HG02759 (cell line): Measurements from ENCODE around the gene NEU1.
"Not testable (repeated sequence)": the region's sequence is repeated elsewhere in the genome, so short reads cannot be mapped to it uniquely, and the experiment has no call there.

Experiments
- ATAC-seq: cut with Tn5 transposase; IDR thresholded peaks from one replicate; pipeline ENCODE4 v1.9.1; 2021; ENCODE audit warnings: mild to moderate bottlenecking, moderate library complexity; ENCODE audit not compliant: unreplicated experiment

NEU1 gene

GRCh38 chr6:31862344-31863235 is at the start of gene NEU1:
TSS of gene NEU1 (minus strand) at chr6:31862821. CDS start at chr6:31862776, 45 bp downstream.
- ATAC-seq = peak; percentile 94

DNA sequence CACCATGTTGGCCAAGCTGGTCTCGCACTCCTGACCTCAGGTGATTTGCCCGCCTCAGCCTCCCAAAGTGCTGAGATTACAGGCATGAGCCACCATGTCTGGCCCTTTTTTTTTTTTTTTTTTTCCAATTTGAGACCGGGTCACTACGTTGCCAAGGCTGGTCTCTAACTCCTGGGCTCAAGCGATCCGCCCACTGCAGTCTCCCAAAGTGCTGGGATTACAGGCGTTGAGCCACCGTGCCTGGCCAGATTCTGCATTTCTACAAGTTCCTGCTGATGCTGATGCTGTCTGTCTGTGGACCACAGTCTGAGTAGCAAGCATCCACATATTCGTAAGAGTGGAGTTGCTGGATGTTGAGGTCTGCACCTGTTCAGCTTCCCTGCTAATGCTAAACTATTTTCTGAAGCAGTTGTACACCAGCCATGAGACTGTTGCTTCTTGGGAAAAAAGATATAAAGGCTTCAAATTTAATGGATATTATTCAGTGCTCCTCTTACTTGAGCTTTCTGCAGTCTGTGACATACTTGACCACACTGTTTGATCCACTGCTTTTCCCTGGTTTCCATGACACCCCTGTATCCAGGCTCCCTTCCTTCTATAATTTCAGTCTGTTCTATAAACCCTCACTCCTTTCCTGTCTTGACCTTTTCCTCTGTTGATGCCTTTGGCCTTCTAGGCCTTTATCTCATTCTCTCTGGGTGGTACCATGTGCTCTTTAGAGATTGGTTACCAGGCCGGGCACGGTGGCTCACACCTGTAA is 49.4 kb upstream of the NEU1 start:
- no peak for ATAC-seq

DNA sequence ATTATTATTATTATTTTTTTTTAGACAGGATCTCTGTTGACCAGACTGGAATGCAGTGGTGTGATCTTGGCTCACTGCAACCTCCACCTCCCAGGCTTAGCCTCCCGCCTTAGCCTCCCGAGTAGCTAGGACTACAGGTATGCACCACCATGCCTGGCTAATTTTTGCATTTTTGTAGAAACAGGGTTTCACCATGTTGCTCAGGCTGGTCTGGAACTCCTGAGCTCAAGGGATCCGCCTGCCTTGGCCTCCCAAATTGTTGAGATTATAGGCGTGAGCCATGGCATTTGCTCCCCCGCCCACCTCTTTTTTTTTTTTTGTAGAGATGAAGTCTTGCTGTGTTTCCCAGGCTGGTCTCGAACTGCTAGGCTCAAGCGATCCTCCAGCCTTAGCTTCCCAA is 46.7 kb upstream of the NEU1 start:
- not testable (repeated sequence) for ATAC-seq

DNA sequence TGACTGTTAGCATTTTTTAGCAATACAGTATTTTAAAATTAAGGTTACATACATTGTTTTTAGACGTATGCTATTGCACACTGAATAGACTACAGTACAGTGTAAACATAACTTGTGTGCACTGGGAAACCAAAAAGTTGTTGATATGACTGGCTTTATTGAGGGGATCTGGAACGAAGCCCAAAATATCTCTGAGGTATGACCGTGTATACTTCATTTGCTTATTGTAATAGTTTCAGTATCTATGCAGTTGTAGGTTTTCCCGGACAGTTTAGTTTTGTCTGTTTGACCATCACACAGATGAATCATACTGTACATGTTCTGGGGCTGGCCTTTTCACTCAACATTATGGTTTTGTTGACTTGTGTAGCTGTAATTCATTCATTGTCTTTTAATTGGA is 46.2 kb upstream of the NEU1 start:
- ATAC-seq = peak; percentile 53

- not testable (repeated sequence) for ATAC-seq
Measured at GRCh38 chr6:31908255-31908654, 45.6 kb upstream of the NEU1 start.

- no peak for ATAC-seq
Measured at GRCh38 chr6:31907158-31907813, 44.7 kb upstream of the NEU1 start.

- not testable (repeated sequence) for ATAC-seq
Measured at GRCh38 chr6:31906727-31907126, 44.1 kb upstream of the NEU1 start.

DNA sequence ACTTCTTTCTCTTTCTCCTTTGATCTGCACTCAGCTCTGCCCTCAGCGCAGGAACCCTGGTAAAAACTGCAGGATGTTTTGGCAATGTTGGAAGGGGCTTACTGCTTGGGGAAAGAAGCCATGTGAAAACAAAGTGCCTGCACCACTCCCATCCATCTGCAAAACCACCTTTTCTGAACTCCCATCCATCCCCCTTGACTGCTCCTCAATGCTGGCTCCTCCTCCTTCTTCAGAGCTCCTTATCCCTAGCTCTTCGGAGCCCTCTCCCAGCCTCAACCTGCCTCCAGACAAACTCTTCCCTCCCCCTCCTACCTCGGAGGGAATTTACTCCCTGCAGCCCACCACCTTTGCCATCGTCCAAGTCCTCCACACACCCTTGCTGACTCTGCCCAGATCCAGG is 43.5 kb upstream of the NEU1 start:
- no peak for ATAC-seq

GRCh38 chr6:31905041-31905440 is 42.4 kb upstream of the NEU1 start:
- ATAC-seq = no peak

DNA sequence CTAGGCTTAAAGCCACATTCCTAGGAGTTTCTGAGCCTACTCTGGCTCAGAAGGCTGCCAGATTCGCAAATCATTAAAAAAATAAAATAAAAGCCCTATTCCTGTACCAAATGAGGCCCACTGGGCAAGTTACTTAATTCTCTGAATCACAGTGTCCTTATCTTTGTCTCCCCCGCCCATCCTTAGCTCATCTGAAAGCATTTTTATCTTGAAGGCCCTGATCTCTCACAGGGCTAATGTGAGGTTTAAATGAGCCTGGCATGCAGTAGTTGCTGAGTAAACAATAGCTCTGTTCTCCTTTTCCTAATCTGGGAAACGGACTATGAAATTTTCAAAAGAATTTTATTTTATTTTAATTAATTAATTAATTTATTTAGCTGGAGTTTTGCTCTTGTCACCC is 41.3 kb upstream of the NEU1 start:
- ATAC-seq = no peak

DNA sequence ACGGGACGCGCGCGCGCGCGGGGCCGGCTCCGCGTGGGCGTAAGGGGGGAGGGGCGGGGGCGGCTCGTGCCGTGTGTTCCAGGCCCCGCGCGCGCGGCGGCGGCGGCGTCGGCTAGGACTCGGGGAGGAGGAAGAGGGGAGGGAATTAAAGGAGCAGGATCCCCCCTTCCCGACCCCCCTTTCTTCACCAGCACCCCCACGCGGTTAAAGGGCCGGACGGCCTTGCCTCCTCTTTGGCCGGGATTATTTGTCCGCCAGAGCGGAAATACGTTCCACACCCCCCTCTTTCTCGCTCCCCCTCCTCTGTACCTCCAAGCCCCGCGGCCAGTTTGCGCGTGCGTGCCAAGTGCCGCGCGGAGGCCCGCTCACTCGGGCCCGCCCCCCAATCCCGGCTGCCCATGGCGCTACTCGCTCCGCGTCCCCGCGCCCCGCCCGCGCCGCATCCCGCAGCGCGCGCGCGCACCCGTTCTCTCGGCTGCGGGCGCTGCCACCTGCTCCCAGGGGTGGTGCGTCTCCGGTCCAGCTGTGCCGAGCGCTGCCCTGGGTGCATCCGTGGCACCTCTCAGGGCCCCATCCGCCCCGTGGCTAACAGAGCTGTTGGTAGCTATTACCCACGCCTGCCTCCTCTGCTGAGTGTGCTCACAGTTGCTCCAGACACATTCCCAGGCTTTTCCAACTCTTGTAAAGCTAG is 39.5 kb upstream of the NEU1 start, which contains the start of gene ZBTB12:
Gene ZBTB12, minus strand, starts transcription at position 134 of the 691 bp plus-strand sequence. CDS start 781 bp downstream, outside the sequence.
- peak; percentile 68 for ATAC-seq

DNA sequence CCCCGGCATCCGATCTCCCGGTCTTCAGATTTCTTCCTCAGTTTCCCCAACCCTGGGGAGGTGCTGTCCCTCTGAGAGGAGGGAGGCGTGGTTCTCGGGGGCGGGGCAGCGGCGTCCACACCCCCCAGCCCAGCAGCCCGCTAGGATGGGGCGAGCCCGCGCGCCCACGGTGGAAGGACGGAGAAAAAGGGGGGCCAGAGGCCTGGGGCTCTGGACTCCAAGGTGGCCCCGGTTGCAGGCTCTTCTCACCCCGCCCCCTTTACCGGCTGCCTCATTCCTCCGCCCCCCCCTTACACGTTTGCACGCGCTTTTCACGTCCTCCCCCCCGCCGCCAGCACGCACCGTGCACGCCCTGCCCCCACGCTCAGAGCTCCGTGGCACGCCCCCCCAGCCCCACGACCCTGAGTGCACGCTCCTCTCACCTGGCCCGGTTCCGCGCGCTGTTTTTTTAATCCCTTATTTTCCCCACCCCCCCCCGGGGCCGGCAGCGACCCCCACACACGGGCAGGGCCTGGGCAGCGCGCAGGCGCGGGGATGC is 38.9 kb upstream of the NEU1 start:
- ATAC-seq = no peak

- no peak for ATAC-seq
Measured at GRCh38 chr6:31900917-31901414, 38.3 kb upstream of the NEU1 start.

- no peak for ATAC-seq
Measured at GRCh38 chr6:31899882-31900722, 37.5 kb upstream of the NEU1 start.

- no peak for ATAC-seq
Measured at GRCh38 chr6:31899215-31899614, 36.6 kb upstream of the NEU1 start.

DNA sequence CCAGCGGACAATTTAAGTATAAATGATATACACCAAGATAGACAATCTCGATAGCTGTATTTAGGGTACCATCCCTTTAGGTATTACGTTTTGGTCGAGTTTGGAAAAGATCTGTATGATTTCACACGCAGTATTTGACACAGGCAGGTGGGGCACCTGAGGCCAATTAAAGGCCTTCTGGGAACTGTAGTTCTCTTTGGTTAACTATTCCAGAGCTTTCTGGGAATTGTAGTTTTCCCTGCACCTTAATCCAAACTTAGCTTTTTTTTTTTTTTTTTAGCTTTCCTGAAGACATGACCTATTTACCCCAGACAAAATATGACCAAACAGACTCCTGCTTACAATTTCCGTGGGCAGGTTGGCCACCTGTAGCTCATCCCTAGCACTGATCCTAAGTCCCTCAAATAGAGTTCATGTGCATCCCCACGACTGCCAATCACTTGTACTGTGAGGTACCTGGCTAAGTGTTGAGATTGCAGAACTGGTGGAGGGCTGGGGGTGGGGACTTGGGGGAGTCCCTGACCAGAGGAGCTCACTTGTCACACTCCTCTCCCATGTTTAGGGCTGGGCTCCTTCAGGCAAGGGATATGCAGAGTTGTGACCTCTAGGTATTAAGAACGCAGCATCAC is 35.9 kb upstream of the NEU1 start:
- ATAC-seq = no peak

DNA sequence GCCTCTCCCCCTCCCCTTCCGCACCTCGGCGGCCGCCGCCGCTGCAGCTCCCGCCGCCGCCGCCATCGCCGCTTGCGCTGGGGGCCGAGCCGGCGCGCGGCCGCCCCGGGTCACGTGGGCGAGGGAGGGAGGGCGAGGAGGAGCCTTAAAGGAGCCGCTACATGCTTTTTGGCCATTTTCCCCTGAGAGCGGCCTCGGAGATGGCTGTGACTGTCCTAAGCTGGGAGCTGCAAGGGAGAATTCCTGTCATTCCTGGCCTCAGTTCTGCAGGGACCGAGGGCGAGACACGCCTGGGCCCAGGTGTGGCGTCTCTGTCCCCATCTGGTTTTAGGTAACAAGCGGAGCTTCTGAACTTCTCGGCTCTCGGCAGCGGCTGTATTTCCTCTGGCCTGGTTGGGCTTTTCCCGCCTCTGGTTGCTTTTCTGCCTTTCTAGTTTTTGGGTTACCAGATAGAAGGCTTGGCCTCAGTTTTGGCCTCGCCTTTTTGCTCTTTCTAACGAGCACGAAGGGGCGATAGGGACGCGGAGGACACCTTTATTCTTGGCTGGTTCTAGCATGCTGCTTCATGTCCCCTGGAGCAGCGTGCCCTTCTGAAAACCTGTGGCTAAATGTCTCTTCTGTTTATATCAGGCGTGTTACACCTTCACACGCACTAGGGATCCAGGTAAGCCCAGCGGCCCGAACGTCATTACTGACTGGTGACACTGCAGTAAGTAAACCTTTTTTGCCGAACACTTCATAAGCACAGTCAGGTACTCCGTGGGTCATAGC is 35.2 kb upstream of the NEU1 start, which contains the start of gene EHMT2:
Gene EHMT2, minus strand, starts transcription at position 87 of the 771 bp plus-strand sequence. Its CDS starts 21 bp downstream, at position 66.
- ATAC-seq = peak; percentile 68
